ENCODE data around the gene VEZT.
A peak's percentile ranks its signal among the peaks of the same experiment; 100 is the strongest.
"Not testable (repeated sequence)": the region's sequence is repeated elsewhere in the genome, so short reads cannot be mapped to it uniquely, and the experiment has no call there.

The VEZT gene

DNA sequence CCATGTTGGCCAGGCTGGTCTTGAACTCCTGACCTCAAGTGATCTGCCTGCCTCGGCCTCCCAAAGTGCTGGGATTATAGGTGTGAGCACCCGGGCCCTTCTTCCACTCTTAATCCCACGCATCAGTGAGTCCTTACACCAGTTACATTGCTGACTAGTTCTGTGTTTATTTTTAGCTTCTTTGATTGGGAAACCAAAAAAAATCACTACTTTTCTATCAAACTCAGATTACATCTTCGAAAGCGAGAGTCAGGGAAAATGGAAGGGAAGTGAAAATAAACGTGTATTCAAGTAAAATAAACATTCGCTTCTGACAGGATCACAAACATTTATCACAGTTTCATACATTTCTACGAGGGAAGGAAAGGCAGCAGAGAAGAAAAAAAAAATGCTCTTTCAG, 32.5 kb upstream of the VEZT start:
- Histone ChIP-seq H3K4me3 (ENCODE audit: low read depth, low read length) (no peak overlapping the region), H3K27me3 (ENCODE audit: control insufficient read depth, insufficient read depth, low read length) (no peaks in the 10 kb centered on the region), H3K27ac (ENCODE audit: low read depth, low read length) (no peak overlapping the region), H3K4me1 (ENCODE audit: control insufficient read depth, insufficient read depth, low read length) (peaks cover 21% of the 10 kb centered on the region), H3K9me3 (ENCODE audit: control insufficient read depth, insufficient read depth, low read length) (no peaks in the 10 kb centered on the region), H3K36me3 (ENCODE audit: control insufficient read depth, insufficient read depth, low read length) (0 out of 2 replicates have a peak, but pooled peaks cover 3% of the 10 kb centered on the region), H3K9ac (ENCODE audit: low read depth, low read length) (no peak overlapping the region)

- no peak overlapping the region for H3K4me3 ChIP-seq (ENCODE audit: low read depth, low read length)
- H3K9me3 ChIP-seq (ENCODE audit: control insufficient read depth, insufficient read depth, low read length) = no peaks in the 10 kb centered on the region
- 0 out of 2 replicates have a peak, but pooled peaks cover 3% of the 10 kb centered on the region for H3K36me3 ChIP-seq (ENCODE audit: control insufficient read depth, insufficient read depth, low read length)
- peaks cover 21% of the 10 kb centered on the region for H3K4me1 ChIP-seq (ENCODE audit: control insufficient read depth, insufficient read depth, low read length)
- H3K27me3 ChIP-seq (ENCODE audit: control insufficient read depth, insufficient read depth, low read length) = no peaks in the 10 kb centered on the region
- H3K27ac ChIP-seq (ENCODE audit: low read depth, low read length) = no peak overlapping the region
- no peak overlapping the region for H3K9ac ChIP-seq (ENCODE audit: low read depth, low read length)
These were observed 31.8 kb upstream of the VEZT start for GRCh38 chr12:95185854-95186253.

DNA sequence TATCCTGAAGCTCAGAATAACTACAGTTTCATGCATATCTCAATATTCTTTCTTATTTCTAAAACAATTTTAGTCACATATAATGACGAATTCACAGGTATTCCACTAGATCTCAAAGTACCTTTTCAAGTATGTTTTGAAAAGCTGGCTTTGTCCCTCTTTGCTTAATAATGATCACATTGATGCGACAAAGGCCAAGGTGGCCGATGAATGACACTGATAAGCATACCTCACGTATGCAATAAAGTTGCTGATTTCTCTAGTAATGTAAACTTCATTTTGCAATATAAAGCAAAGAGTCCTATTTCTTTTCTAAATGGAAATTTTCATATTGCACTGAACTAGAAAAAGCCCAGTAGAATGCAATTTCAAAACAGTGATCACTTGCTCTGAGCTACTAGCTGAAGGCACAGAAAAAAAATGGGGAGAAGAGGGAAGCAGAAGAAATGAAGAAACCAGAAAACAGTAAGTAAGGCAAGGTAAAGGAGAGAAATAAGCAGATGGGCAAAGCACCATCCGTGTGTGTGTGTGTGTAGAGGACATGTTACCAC, 29.7 kb upstream of the VEZT start:
- H3K36me3 ChIP-seq (ENCODE audit: control insufficient read depth, insufficient read depth, low read length) = peaks cover 7% of the 10 kb centered on the region; the same call in 1 of the 2 replicates
- no peak overlapping the region for H3K4me3 ChIP-seq (ENCODE audit: low read depth, low read length)
- H3K4me1 ChIP-seq (ENCODE audit: control insufficient read depth, insufficient read depth, low read length) = peaks cover 21% of the 10 kb centered on the region
- no peaks in the 10 kb centered on the region for H3K27me3 ChIP-seq (ENCODE audit: control insufficient read depth, insufficient read depth, low read length)
- H3K9ac ChIP-seq (ENCODE audit: low read depth, low read length) = peak overlapping the region; percentile 15; the same call in 1 of the 2 replicates
- H3K9me3 ChIP-seq (ENCODE audit: control insufficient read depth, insufficient read depth, low read length) = no peaks in the 10 kb centered on the region
- peak overlapping the region; percentile 77 for H3K27ac ChIP-seq (ENCODE audit: low read depth, low read length)

GRCh38 chr12:95191060-95191696, 26.4 kb upstream of the VEZT start:
- H3K9ac ChIP-seq (ENCODE audit: low read depth, low read length) = no peak overlapping the region
- peaks cover 4% of the 10 kb centered on the region; the same call in 1 of the 2 replicates for H3K36me3 ChIP-seq (ENCODE audit: control insufficient read depth, insufficient read depth, low read length)
- H3K9me3 ChIP-seq (ENCODE audit: control insufficient read depth, insufficient read depth, low read length) = no peaks in the 10 kb centered on the region
- no peak overlapping the region for H3K27ac ChIP-seq (ENCODE audit: low read depth, low read length)
- peaks cover 29% of the 10 kb centered on the region for H3K4me1 ChIP-seq (ENCODE audit: control insufficient read depth, insufficient read depth, low read length)
- H3K4me3 ChIP-seq (ENCODE audit: low read depth, low read length) = no peak overlapping the region
- no peaks in the 10 kb centered on the region for H3K27me3 ChIP-seq (ENCODE audit: control insufficient read depth, insufficient read depth, low read length)

DNA sequence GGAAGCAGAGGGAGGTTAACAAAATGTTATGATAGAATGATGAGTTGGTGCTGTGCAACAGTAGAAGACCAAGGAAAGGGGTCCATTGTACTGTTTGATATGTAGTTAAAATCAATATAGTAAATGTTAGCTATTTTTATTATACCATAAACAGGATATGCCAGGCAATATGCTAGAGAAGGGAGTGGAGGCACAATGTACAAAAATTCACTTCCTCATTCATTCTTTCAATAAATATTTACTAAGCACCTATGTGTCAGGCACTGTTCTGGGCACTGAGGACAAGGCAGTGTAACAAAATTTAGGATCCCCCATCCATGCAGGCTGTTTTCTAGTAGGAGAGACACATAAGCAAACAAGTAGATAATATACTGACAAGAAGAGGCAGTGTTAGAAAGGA, 25.3 kb upstream of the VEZT start:
- Histone ChIP-seq H3K4me1 (ENCODE audit: control insufficient read depth, insufficient read depth, low read length) (peaks cover 29% of the 10 kb centered on the region), H3K9ac (ENCODE audit: low read depth, low read length) (no peak overlapping the region), H3K27ac (ENCODE audit: low read depth, low read length) (no peak overlapping the region), H3K4me3 (ENCODE audit: low read depth, low read length) (no peak overlapping the region), H3K36me3 (ENCODE audit: control insufficient read depth, insufficient read depth, low read length) (peaks cover 4% of the 10 kb centered on the region; the same call in 1 of the 2 replicates), H3K27me3 (ENCODE audit: control insufficient read depth, insufficient read depth, low read length) (no peaks in the 10 kb centered on the region), H3K9me3 (ENCODE audit: control insufficient read depth, insufficient read depth, low read length) (no peaks in the 10 kb centered on the region)

DNA sequence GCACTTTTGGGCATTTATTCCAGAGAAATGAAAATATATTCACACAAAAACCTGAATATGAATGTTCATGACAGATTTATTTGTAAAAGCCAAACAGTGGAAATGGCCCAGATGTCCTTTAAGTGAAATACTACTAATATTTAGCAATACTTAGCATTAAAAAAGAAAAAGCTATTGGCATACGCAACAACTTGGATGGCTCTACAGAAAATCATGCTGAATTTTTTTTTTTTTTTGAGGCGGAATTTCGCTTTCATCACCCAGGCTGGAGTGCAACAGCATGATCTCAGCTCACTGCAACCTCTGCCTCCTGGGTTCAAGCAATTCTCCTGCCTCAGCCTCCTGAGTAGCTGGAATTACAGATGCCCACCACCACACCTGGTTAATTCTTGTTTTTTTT, 24.5 kb upstream of the VEZT start:
- no peak overlapping the region for H3K9ac ChIP-seq (ENCODE audit: low read depth, low read length)
- H3K27me3 ChIP-seq (ENCODE audit: control insufficient read depth, insufficient read depth, low read length) = no peaks in the 10 kb centered on the region
- no peaks in the 10 kb centered on the region for H3K9me3 ChIP-seq (ENCODE audit: control insufficient read depth, insufficient read depth, low read length)
- H3K4me1 ChIP-seq (ENCODE audit: control insufficient read depth, insufficient read depth, low read length) = peaks cover 23% of the 10 kb centered on the region
- no peak overlapping the region for H3K27ac ChIP-seq (ENCODE audit: low read depth, low read length)
- no peak overlapping the region for H3K4me3 ChIP-seq (ENCODE audit: low read depth, low read length)
- H3K36me3 ChIP-seq (ENCODE audit: control insufficient read depth, insufficient read depth, low read length) = peaks cover 4% of the 10 kb centered on the region; the same call in 1 of the 2 replicates

DNA sequence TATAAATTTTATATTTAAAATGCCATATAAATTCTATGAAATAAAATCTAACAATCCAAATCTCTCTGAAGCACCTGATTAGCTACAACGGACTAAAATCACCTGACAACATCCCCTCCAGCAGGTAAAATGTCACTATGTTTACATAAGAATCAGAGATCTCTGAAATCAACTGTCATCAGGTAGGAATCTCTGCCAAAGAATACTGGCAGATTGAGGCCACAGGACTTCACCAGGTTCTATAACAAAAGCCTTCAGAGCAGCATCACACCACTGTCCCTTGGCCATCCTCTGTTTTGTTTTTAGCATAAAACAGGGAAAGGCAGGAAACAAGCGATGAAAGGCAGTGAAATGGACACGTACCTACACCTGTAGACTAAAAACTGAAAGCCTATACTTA, 22.5 kb upstream of the VEZT start:
- Histone ChIP-seq H3K9ac (ENCODE audit: low read depth, low read length) (no peak overlapping the region), H3K4me1 (ENCODE audit: control insufficient read depth, insufficient read depth, low read length) (peaks cover 25% of the 10 kb centered on the region), H3K27me3 (ENCODE audit: control insufficient read depth, insufficient read depth, low read length) (no peaks in the 10 kb centered on the region), H3K36me3 (ENCODE audit: control insufficient read depth, insufficient read depth, low read length) (peaks cover 4% of the 10 kb centered on the region; the same call in 1 of the 2 replicates), H3K27ac (ENCODE audit: low read depth, low read length) (peak overlapping the region; percentile 10), H3K9me3 (ENCODE audit: control insufficient read depth, insufficient read depth, low read length) (no peaks in the 10 kb centered on the region), H3K4me3 (ENCODE audit: low read depth, low read length) (no peak overlapping the region)

DNA sequence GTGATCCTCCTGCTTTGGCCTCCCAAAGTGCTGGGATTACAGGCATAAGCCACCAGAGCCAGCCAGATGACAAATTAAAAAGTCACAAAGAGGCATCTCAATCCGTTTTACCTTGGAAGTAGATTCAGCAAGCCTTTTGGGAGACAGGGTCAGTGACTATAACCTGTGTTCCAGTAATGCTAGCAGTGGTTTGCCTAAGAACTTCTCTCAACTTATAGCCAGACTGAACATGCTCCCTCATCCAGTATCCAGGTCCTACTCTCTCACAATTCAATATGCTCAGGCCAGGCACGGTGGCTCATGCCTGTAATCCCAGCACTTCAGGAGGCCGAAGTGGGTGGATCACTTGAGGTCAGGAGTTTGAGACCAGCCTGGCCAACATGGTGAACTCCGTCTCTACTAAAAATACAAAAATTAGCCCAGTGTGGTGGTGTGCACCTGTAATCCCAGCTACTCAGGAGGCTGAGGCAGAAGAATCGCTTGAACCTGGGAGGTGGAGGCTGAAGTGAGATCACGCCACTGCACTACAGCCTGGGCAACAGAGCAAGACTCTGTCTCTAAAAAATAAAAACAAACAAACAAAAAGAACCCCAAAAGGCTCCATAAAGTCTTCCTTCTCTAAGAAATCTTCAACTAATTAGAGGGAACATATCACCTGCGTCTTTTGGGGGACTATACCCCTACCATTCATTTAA, 20.6 kb upstream of the VEZT start:
- peaks cover 41% of the 10 kb centered on the region for H3K4me1 ChIP-seq (ENCODE audit: control insufficient read depth, insufficient read depth, low read length)
- not testable (repeated sequence) for H3K9me3 ChIP-seq (ENCODE audit: control insufficient read depth, insufficient read depth, low read length); H3K9ac ChIP-seq (ENCODE audit: low read depth, low read length); H3K27me3 ChIP-seq (ENCODE audit: control insufficient read depth, insufficient read depth, low read length); H3K27ac ChIP-seq (ENCODE audit: low read depth, low read length); H3K4me3 ChIP-seq (ENCODE audit: low read depth, low read length); H3K36me3 ChIP-seq (ENCODE audit: control insufficient read depth, insufficient read depth, low read length)

DNA sequence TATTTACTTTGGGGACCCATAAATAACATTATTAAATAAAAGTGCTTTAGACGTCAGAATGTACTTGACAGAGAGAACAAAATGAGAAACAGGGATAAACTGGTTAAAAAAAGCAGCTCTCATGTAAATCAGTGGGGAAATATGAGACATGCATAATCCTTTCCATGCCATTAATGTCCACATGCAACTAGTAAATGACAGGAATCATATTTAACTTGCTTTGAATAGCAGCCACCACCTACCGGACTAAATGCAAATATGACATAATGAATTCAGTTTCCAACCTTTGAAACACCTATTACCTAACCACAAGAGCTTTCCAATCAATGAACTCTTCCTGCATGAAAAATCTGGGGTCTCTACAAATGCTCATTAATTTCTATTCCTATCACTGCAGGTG, 20.0 kb upstream of the VEZT start:
- no peaks in the 10 kb centered on the region for H3K27me3 ChIP-seq (ENCODE audit: control insufficient read depth, insufficient read depth, low read length)
- no peak overlapping the region for H3K4me3 ChIP-seq (ENCODE audit: low read depth, low read length)
- no peaks in the 10 kb centered on the region for H3K36me3 ChIP-seq (ENCODE audit: control insufficient read depth, insufficient read depth, low read length)
- no peak overlapping the region for H3K27ac ChIP-seq (ENCODE audit: low read depth, low read length)
- peaks cover 44% of the 10 kb centered on the region for H3K4me1 ChIP-seq (ENCODE audit: control insufficient read depth, insufficient read depth, low read length)
- H3K9ac ChIP-seq (ENCODE audit: low read depth, low read length) = no peak overlapping the region
- no peaks in the 10 kb centered on the region for H3K9me3 ChIP-seq (ENCODE audit: control insufficient read depth, insufficient read depth, low read length)

DNA sequence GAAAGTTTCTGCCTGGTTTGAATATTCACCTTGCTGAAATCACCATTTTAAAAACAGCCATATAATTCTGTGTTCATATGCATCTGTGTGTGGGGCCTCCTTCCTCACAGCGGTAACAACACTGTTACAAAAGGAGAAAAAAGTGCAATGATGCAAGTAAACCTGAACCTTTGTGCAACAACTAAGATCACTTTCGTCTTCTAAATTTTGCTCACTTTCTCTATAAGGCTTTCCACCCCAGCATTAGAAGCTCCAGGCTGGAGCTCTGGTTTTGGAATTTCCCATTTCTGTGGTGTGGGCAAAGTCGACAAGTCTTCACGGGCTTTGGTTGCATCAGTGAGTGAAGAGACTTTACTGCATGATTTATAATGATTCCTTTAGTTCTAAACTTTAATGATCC, 18.7 kb upstream of the VEZT start:
- H3K36me3 ChIP-seq (ENCODE audit: control insufficient read depth, insufficient read depth, low read length) = no peaks in the 10 kb centered on the region; the same call in 1 of the 2 replicates
- H3K9ac ChIP-seq (ENCODE audit: low read depth, low read length) = peak overlapping the region; percentile 45; the same call in 1 of the 2 replicates
- H3K4me3 ChIP-seq (ENCODE audit: low read depth, low read length) = peak overlapping the region; percentile 24; the same call in 1 of the 2 replicates
- H3K27me3 ChIP-seq (ENCODE audit: control insufficient read depth, insufficient read depth, low read length) = no peaks in the 10 kb centered on the region
- no peaks in the 10 kb centered on the region for H3K9me3 ChIP-seq (ENCODE audit: control insufficient read depth, insufficient read depth, low read length)
- H3K27ac ChIP-seq (ENCODE audit: low read depth, low read length) = peak overlapping the region; percentile 59
- H3K4me1 ChIP-seq (ENCODE audit: control insufficient read depth, insufficient read depth, low read length) = peaks cover 57% of the 10 kb centered on the region

Measured in HUES48 (cell line).